Subcutaneous adipose tissue (tissue), 4 donors: ENCODE results near the gene OR51D1. TPM values are rescaled to one million over a fixed set of nuclear protein-coding genes. Genes with fewer than 3 reads are reported as not detected.

Source experiments
- total RNA-seq, 4 donors: library from RNA; depleted of rRNA; stranded (reverse); fragments of >200 nt; gene quantifications; one replicate each; pipeline ENCODE4 v1.1.0, GENCODE V29; 2016
- TF ChIP-seq, protein P1 (sequence below): fragments of 450-650 bp; IDR thresholded peaks from one replicate; pipeline ENCODE4 v1.5.1; 2016; ENCODE audit warnings: low read depth, mild to moderate bottlenecking, control low read depth, antibody characterized with exemption, moderate library complexity

OR51D1 gene
- total RNA-seq, 4 donors from 2014 or later: not detected

DNA sequence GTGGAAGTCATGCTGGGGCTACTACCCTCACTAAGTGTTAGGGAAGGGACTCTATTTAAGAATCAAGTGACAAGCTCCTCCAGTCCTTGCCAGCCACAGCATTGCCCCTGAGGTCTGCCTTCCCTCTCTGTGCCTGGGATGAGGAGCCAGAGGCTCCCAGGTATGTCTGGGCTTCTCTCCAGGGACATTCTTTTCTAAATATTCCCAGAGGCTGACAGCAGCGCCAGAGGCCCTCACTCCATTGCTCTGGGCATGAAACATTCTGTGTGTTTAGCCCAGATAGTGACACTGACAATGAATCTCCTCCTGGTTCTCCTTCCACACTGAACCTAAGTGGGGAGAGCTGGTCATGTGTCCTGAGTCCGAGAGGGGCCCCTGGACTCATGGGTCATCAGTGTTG is 8.7 kb downstream of the OR51D1 start:
- TF ChIP-seq, protein P1, sequence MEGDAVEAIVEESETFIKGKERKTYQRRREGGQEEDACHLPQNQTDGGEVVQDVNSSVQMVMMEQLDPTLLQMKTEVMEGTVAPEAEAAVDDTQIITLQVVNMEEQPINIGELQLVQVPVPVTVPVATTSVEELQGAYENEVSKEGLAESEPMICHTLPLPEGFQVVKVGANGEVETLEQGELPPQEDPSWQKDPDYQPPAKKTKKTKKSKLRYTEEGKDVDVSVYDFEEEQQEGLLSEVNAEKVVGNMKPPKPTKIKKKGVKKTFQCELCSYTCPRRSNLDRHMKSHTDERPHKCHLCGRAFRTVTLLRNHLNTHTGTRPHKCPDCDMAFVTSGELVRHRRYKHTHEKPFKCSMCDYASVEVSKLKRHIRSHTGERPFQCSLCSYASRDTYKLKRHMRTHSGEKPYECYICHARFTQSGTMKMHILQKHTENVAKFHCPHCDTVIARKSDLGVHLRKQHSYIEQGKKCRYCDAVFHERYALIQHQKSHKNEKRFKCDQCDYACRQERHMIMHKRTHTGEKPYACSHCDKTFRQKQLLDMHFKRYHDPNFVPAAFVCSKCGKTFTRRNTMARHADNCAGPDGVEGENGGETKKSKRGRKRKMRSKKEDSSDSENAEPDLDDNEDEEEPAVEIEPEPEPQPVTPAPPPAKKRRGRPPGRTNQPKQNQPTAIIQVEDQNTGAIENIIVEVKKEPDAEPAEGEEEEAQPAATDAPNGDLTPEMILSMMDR: no peak

GRCh38 chr11:4647766-4648165 is 10.5 kb downstream of the OR51D1 start:
- TF ChIP-seq, protein P1: no peak

GRCh38 chr11:4654635-4655369 is 17.5 kb downstream of the OR51D1 start:
- TF ChIP-seq, protein P1: no peak

DNA sequence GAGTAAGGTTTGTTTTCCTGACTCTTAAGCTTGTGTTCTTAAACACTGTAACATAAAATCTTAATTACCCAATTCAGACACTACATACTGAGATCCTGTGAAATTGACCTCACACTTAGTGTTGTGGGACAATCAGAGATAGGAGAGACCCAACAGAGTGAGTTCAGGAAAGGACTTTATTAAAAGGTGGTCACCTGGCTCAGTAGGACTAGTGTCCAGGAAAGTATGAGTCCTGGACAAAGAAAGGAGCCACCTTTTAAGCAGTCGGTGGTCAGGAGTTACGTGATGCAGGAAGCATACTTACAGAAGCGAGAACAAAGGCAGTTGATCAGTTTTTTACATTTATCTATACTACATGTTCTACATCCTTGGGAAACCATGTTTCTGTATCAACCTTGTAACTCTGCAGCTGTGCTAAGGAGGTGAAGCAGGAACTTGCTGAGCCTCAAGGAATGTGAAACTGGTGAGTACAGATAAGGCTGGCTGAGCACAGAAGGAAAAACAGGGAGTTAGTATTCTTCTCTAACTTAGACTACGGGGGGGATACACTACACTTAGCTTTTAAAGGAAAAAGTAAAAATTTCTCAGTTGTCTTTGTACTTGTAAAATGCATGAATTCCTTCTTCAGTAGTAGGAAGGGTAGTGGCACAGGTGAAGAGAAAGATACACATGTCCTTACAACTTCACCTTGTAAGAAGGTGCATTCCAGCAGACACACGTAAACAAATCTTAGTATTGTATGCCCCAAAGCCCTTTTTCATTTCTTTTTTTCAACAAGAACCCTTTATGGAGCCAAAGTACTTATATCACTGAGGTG is 21.6 kb downstream of the OR51D1 start:
- TF ChIP-seq, protein P1: no peak

DNA sequence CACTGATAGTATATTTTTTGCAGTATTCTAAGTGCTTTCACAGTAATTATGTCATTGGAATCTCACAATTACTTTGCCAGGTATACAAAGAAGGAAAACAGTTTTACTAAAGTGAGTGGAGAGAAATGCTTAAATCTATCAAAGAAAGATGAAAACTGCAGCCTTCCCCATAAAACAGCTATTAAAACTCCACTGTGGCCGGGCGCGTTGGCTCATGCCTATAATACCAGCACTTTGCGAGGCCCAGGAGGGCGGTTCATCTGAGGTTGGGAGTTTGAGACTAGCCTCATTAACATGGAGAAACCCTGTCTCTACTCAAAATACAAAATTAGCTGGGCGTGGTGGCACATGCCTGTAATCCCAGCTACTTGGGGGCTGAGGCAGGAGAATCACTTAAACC is 25.6 kb downstream of the OR51D1 start:
- TF ChIP-seq, protein P1: no peak

GRCh38 chr11:4664183-4664582 is 26.9 kb downstream of the OR51D1 start:
- TF ChIP-seq, protein P1: no peak

DNA sequence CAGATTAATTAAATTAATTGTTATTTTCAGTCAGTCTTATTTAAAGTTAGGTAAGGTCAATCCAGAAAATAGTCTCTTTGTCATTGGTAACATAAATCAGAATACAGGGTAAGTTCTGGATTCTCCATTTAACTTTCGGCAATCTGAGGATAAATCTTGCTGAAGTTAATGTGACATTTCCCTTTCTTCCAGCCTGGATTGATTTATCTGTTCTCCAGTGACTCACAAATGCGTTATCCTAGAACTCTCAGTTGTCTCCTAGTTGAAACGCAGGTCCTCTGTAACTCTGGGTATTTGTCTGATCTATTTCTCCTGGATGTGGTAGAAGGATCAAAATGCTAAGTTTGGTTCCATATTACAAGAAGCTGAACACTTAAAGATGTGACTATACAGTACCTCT is 27.5 kb downstream of the OR51D1 start:
- TF ChIP-seq, protein P1: no peak
